Gastroesophageal sphincter (tissue), 3 donors: ENCODE results near the gene RNLS.

Experiments
- CTCF ChIP-seq, 4 experiments: fragments of 200-600 bp in 2 of 4; fragments of 450-650 bp in 2 of 4; sonication (generic) in 1 of 4; IDR thresholded peaks; one replicate each; pipeline ENCODE4 v1.5.1; 2017 to 2019; ENCODE audit warnings: antibody characterized with exemption in 4 of 4, mild to moderate bottlenecking in 2 of 4, moderate library complexity in 2 of 4
- POLR2A ChIP-seq, 2 donors: fragments of 450-650 bp; IDR thresholded peaks; one replicate each; pipeline ENCODE4 v1.6.1; 2017; ENCODE audit warnings: antibody characterized with exemption in 2 of 2, mild to moderate bottlenecking in 2 of 2, moderate library complexity in 1 of 2
- POLR2AphosphoS5 ChIP-seq: sonication (generic); formaldehyde crosslinking; IDR thresholded peaks from one replicate; pipeline ENCODE4 v1.6.1; 2017; ENCODE audit warnings: antibody characterized with exemption

DNA sequence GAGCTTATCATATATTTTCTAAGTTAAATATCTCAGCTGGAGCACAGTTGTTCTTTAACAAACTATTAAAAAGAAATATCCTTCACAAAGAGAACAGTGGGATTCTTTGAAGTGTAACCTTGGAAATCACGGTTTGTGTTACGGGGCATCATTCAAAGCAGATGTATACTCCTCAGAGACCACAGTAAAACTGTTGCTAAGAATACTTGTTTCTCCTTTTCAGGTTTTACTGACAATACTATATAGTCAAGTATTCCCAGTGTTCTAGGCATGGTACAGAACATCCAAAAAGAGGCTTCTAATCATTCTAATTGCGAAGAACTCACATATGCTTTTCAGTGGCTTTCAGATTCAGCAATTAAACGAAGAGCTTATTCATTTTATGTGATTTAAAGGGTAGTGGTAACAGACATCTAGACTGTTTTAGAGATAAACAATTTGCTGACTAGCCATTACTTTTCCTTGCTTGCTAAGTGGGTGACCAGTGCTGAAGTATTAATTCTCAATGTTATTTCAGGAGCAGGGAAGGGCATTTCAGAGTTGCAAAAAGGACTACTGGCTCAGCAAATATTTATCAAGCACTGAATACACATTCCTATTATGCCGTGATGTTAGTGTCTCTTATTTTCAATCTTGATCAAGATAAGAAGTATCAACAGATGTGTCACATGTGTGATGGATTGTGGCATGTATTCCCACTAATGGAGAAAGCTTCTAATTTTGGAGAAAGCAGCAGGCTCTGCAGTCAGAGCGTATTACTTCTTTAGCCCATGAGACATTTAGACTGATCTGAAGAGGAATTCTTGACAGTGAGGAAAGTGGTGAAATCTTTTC lies 236.8 kb downstream of the RNLS start:
- TF ChIP-seq CTCF (IDR thresholded peaks at IDR 0.05) (no peak), POLR2A (IDR thresholded peaks at IDR 0.05) (no peak), POLR2AphosphoS5 (no peak)
